Naive thymus-derived CD8-positive, alpha-beta T cell (primary cell): Measurements from ENCODE around the gene TLCD5. TPM values are rescaled to one million over a fixed set of nuclear protein-coding genes. Genes with fewer than 3 reads are reported as not detected.

ENCODE experiments used
- ATAC-seq, 2 donors: fragments of 150-1000 bp; cut with Tn5 transposase in 1 of 2; sonication (Bioruptor Pico), chemical (Tn5 transposase) in 1 of 2; 1 replicate in 1 of 2; 2 replicates in 1 of 2; pipeline ENCODE4 v1.10.0; 2021; ENCODE audit warnings: mild to moderate bottlenecking in 2 of 2, moderate library complexity in 2 of 2
- POLR2A ChIA-PET: fragments of 350-600 bp; sonication (Branson Sonifier 250); formaldehyde crosslinking; loops from one replicate; lab custom pipeline; 2021; ENCODE audit warnings: antibody characterized with exemption; lab: Charles Lee
- DNase-seq, 10 donors: peaks; one replicate each; pipeline versions ENCODE4 v3.0.0 to v3.0.0-alpha.2; 2020 to 2022
- H3K27ac Mint-ChIP-seq, 10 donors: one replicate each; pipeline ENCODE4 v1.8.0; 2020 to 2022; ENCODE audit warnings: mild to moderate bottlenecking in 10 of 10, mixed read lengths in 10 of 10, moderate library complexity in 4 of 10, inconsistent platforms in 1 of 10
- H3K27me3 Mint-ChIP-seq, 5 donors: one replicate each; pipeline ENCODE4 v1.8.0; 2021 to 2022; ENCODE audit warnings: mixed read lengths in 5 of 5
- H3K36me3 Mint-ChIP-seq, 3 donors: one replicate each; pipeline ENCODE4 v1.8.0; 2020 to 2022; ENCODE audit warnings: mixed read lengths in 3 of 3, mild to moderate bottlenecking in 2 of 3, inconsistent platforms in 1 of 3
- H3K4me1 Mint-ChIP-seq, 4 donors: one replicate each; pipeline ENCODE4 v1.8.0; 2021 to 2022; ENCODE audit warnings: mixed read lengths in 4 of 4
- H3K4me3 Mint-ChIP-seq, 10 donors: one replicate each; pipeline ENCODE4 v1.8.0; 2020 to 2022; ENCODE audit warnings: mild to moderate bottlenecking in 10 of 10, mixed read lengths in 10 of 10, moderate library complexity in 6 of 10, inconsistent platforms in 1 of 10
- H3K9me3 Mint-ChIP-seq, 9 donors: one replicate each; pipeline ENCODE4 v1.8.0; 2020 to 2022; ENCODE audit warnings: mixed read lengths in 9 of 9, mild to moderate bottlenecking in 3 of 9, inconsistent platforms in 1 of 9, moderate library complexity in 1 of 9
- polyA plus RNA-seq, 3 donors: library from polyadenylated mRNA; unstranded; fragments of 300-500 nt; fragmentation: Illumina TruSeq; gene quantifications; one replicate each; pipeline ENCODE4 v1.2.3, GENCODE V29; 2021
- total RNA-seq, 8 experiments: library from RNA in 2 of 8; stranded (reverse) in 2 of 8; gene quantifications; one replicate each; pipeline ENCODE4 v1.2.3 and lab custom pipeline; 2021 to 2026

Gene TLCD5
- total and polyA plus RNA-seq, 5 experiments from 2014 or later, result 0.80 TPM; not detected in 4

GRCh38 chr11:120334332-120334731, 9.2 kb downstream of the TLCD5 start:
- Mint-ChIP-seq H3K27me3 (peaks cover 22 to 73% (median 52%) of the 10 kb centered on the region in 5 donors), H3K9me3 (peaks cover 0 to 4% (median 0%) of the 10 kb centered on the region in 9 donors), H3K4me1 (peaks cover 13 to 33% (median 22%) of the 10 kb centered on the region in 4 donors), H3K36me3 (peaks cover 0 to 12% (median 4%) of the 10 kb centered on the region in 3 donors), H3K4me3 (no peak overlapping the region), H3K27ac (no peak overlapping the region)
- ATAC-seq (no peak), DNase-seq (no peak)
- POLR2A ChIA-PET, result interaction anchor here (0.7 to 1.1 kb wide), 2 partner anchors 16 to 351 kb away, joined by 3 read pairs; no protein-coding TSS in a partner anchor

- POLR2A ChIA-PET, result interaction anchor here (1.1 to 1.3 kb wide), 2 partner anchors 11 to 350 kb away, joined by 3 to 6 read pairs; no protein-coding TSS in a partner anchor
These were observed 9.9 kb downstream of the TLCD5 start for GRCh38 chr11:120334894-120335462.

DNA sequence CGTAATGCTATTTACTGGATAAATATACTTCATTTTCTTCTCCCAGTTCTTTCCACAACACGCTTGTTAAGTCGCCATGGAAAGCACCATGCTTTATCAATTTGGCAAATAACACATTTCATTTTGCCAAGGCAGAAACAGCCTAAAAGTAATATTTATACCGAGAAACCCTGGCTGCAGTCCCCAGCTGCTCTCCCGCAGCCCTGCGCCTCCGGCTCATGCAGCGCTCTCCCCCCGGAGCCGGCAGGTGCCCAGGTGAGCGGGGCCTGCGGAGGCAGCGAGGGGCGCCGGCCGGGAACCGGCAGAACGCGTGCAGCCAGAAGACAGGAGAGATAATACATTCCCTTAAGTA, 10.4 kb downstream of the TLCD5 start:
- H3K4me1 Mint-ChIP-seq, result peaks cover 15 to 39% (median 29%) of the 10 kb centered on the region in 4 donors
- DNase-seq, result peak in 4 of 10 donors; percentile 16 to 45 (median 23)
- H3K27ac Mint-ChIP-seq, result peak overlapping the region in 1 of 10 donors; percentile 14
- peak; percentile 48 to 52 for ATAC-seq
- POLR2A ChIA-PET, result interaction anchor here (1.1 to 1.3 kb wide), 2 partner anchors 10 to 349 kb away, joined by 3 to 6 read pairs; no protein-coding TSS in a partner anchor
- H3K36me3 Mint-ChIP-seq, result peaks cover 0 to 15% (median 4%) of the 10 kb centered on the region in 3 donors
- peaks cover 0 to 4% (median 0%) of the 10 kb centered on the region in 9 donors for H3K9me3 Mint-ChIP-seq
- peaks cover 30 to 73% (median 55%) of the 10 kb centered on the region in 5 donors for H3K27me3 Mint-ChIP-seq
- peak overlapping the region; percentile 52 to 84 (median 79) for H3K4me3 Mint-ChIP-seq

More at GRCh38 chr11:120334894-120335462, 9.9 kb downstream of the TLCD5 start:
- peak overlapping the region in 2 of 10 donors; percentile 29 to 39 for H3K27ac Mint-ChIP-seq
- peaks cover 15 to 39% (median 29%) of the 10 kb centered on the region in 4 donors for H3K4me1 Mint-ChIP-seq
- H3K27me3 Mint-ChIP-seq, result peaks cover 27 to 73% (median 54%) of the 10 kb centered on the region in 5 donors
- peak overlapping the region; percentile 52 to 84 (median 79) for H3K4me3 Mint-ChIP-seq
- H3K36me3 Mint-ChIP-seq, result peaks cover 0 to 12% (median 4%) of the 10 kb centered on the region in 3 donors
- peak; percentile 22 to 56 for ATAC-seq
- peaks cover 0 to 4% (median 0%) of the 10 kb centered on the region in 9 donors for H3K9me3 Mint-ChIP-seq
- peak in 8 of 10 donors; percentile 54 to 78 (median 63) for DNase-seq

- H3K4me3 Mint-ChIP-seq, result peak within 1 kb of the TSS; percentile 78 to 93 (median 87)
- peaks cover 0 to 17% (median 4%) of the 10 kb centered on the region in 3 donors for H3K36me3 Mint-ChIP-seq
- H3K4me1 Mint-ChIP-seq, result peaks cover 15 to 39% (median 29%) of the 10 kb centered on the region in 4 donors
- peaks cover 0 to 4% (median 0%) of the 10 kb centered on the region in 9 donors for H3K9me3 Mint-ChIP-seq
- DNase-seq, result peak; percentile 20 to 81 (median 50)
- H3K27me3 Mint-ChIP-seq, result peaks cover 26 to 73% (median 55%) of the 10 kb centered on the region in 5 donors
- ATAC-seq, result peak; percentile 44 to 56
- H3K27ac Mint-ChIP-seq, result peak within 1 kb of the TSS in 9 of 10 donors; percentile 14 to 74 (median 50)
- POLR2A ChIA-PET, result interaction anchor here (1.3 kb wide), 1 partner anchor 10 kb away, joined by 6 read pairs; no protein-coding TSS in a partner anchor
These were observed 11.0 kb downstream of the TLCD5 start, which contains the start of gene ARHGEF12 for GRCh38 chr11:120335908-120336640. ARHGEF12 (plus strand) TSS chr11:120336413; CDS start chr11:120337244, 831 bp downstream.

DNA sequence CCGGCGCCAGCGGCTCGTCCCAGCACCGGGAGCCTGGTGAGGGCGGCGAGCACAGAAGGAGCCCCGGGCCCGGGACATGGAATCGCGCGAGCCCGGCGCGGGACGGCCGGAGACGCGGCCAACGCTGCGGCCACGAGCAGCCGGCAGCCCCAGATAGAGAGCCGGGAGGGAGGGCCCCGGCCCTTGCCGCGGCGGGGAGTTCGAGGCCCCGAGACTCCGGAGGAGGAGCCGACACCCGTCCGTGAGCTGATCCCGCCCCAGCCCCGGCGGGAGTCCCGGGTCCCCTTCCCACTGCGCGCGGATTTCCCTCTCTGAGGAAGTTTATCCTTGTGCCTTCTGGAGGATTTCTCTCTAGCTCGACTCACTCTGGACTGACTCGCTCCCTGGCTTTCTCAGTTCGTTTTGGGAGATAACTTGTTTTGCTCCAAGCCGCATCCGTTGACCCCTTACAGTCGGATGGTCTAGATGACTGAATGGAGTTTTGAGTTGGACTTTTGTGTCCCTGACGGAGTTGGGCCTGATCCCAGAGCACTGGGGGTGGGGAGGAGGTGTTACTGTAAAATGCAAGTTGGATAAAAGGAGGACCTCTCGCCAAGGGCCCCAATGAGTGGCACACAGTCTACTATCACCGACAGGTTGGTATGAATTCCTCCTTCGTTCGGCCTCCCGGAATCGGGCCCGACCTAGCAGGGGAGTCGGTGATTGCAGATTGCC, 11.7 kb downstream of the TLCD5 start:
- H3K27ac Mint-ChIP-seq, result peak overlapping the region in 8 of 10 donors; percentile 35 to 74 (median 60)
- H3K4me3 Mint-ChIP-seq, result peak overlapping the region; percentile 78 to 93 (median 87)
- POLR2A ChIA-PET, result no interaction called here
- peak in 2 of 10 donors; percentile 16 to 19 for DNase-seq
- peaks cover 0 to 4% (median 0%) of the 10 kb centered on the region in 9 donors for H3K9me3 Mint-ChIP-seq
- H3K36me3 Mint-ChIP-seq, result peaks cover 0 to 17% (median 4%) of the 10 kb centered on the region in 3 donors
- H3K27me3 Mint-ChIP-seq, result peaks cover 26 to 69% (median 55%) of the 10 kb centered on the region in 5 donors
- peaks cover 15 to 39% (median 29%) of the 10 kb centered on the region in 4 donors for H3K4me1 Mint-ChIP-seq
- peak; percentile 21 to 22 for ATAC-seq

GRCh38 chr11:120337355-120338106, 12.4 kb downstream of the TLCD5 start:
- H3K27ac Mint-ChIP-seq, result peak overlapping the region in 3 of 10 donors; percentile 3 to 69 (median 48)
- H3K9me3 Mint-ChIP-seq, result peaks cover 0 to 9% (median 0%) of the 10 kb centered on the region in 9 donors
- H3K27me3 Mint-ChIP-seq, result peaks cover 31 to 69% (median 58%) of the 10 kb centered on the region in 5 donors
- POLR2A ChIA-PET, result interaction anchor here (1.0 kb wide), 1 partner anchor 9 kb away, joined by 3 read pairs; no protein-coding TSS in a partner anchor
- no peak for DNase-seq
- ATAC-seq, result no peak
- H3K36me3 Mint-ChIP-seq, result peaks cover 0 to 22% (median 4%) of the 10 kb centered on the region in 3 donors
- peaks cover 17 to 39% (median 31%) of the 10 kb centered on the region in 4 donors for H3K4me1 Mint-ChIP-seq
- H3K4me3 Mint-ChIP-seq, result peak overlapping the region; percentile 78 to 93 (median 87)

GRCh38 chr11:120338107-120338933, 13.2 kb downstream of the TLCD5 start:
- Mint-ChIP-seq H3K9me3 (peaks cover 0 to 10% (median 0%) of the 10 kb centered on the region in 9 donors), H3K27ac (no peak overlapping the region), H3K36me3 (peaks cover 0 to 22% (median 4%) of the 10 kb centered on the region in 3 donors), H3K4me1 (peaks cover 17 to 39% (median 31%) of the 10 kb centered on the region in 4 donors), H3K4me3 (peak overlapping the region in 8 of 10 donors; percentile 41 to 91 (median 87)), H3K27me3 (peaks cover 32 to 64% (median 51%) of the 10 kb centered on the region in 5 donors)
- DNase-seq (no peak), ATAC-seq (no peak)
- POLR2A ChIA-PET, result interaction anchor here (1.0 kb wide), 1 partner anchor 8 kb away, joined by 3 read pairs; no protein-coding TSS in a partner anchor

GRCh38 chr11:120339394-120339890, 14.3 kb downstream of the TLCD5 start:
- Mint-ChIP-seq H3K27ac (no peak overlapping the region), H3K4me3 (no peak overlapping the region), H3K27me3 (peaks cover 32 to 59% (median 56%) of the 10 kb centered on the region in 5 donors), H3K4me1 (peaks cover 20 to 48% (median 37%) of the 10 kb centered on the region in 4 donors), H3K9me3 (peaks cover 0 to 10% (median 0%) of the 10 kb centered on the region in 9 donors), H3K36me3 (peaks cover 0 to 22% (median 4%) of the 10 kb centered on the region in 3 donors)
- POLR2A ChIA-PET, result no interaction called here
- peak in 2 of 10 donors; percentile 19 to 24 for DNase-seq
- ATAC-seq, result peak; percentile 19 to 24

DNA sequence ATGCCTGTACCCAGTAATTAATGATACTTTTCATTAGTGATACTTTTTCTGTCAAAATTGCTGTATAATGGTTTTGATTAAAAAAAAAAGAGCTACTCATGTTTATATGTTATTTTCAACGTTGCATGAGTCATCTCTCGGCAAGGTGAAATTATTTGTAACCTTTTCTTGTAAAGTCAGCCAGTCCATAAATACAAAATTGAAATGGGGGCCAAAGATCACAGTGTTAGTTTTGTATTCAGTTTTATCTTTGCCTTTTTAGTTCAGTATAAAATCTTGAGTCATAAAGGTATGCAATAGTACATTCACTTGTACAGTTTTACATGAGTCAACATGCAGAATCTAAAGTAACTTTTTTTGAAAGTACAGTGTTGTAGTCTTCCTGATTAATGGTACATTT, 15.4 kb downstream of the TLCD5 start:
- Mint-ChIP-seq H3K9me3 (peaks cover 0 to 10% (median 0%) of the 10 kb centered on the region in 9 donors), H3K27ac (no peak overlapping the region), H3K27me3 (peaks cover 36 to 64% (median 56%) of the 10 kb centered on the region in 5 donors), H3K4me3 (no peak overlapping the region), H3K36me3 (peaks cover 0 to 22% (median 4%) of the 10 kb centered on the region in 3 donors), H3K4me1 (peaks cover 25 to 50% (median 39%) of the 10 kb centered on the region in 4 donors)
- ATAC-seq (no peak), DNase-seq (no peak)
- POLR2A ChIA-PET, result no interaction called here

- ATAC-seq, result no peak
- Mint-ChIP-seq H3K4me3 (no peak overlapping the region), H3K9me3 (peaks cover 0 to 10% (median 0%) of the 10 kb centered on the region in 9 donors), H3K36me3 (peaks cover 0 to 18% (median 2%) of the 10 kb centered on the region in 3 donors), H3K4me1 (peaks cover 25 to 51% (median 39%) of the 10 kb centered on the region in 4 donors), H3K27me3 (peaks cover 42 to 74% (median 62%) of the 10 kb centered on the region in 5 donors), H3K27ac (no peak overlapping the region)
- POLR2A ChIA-PET, result no interaction called here
- no peak for DNase-seq
These were observed 17.1 kb downstream of the TLCD5 start for GRCh38 chr11:120342226-120342625.
